ENCODE measurements around the gene ABCF1. TPM values are rescaled to one million over a fixed set of nuclear protein-coding genes. Genes with fewer than 3 reads are reported as not detected.
A peak's percentile ranks its signal among the peaks of the same experiment; 100 is the strongest.

Gene ABCF1
- total and polyA plus RNA-seq, 9 of the 15 experiments (the other 6 are each of a cell fraction or from before 2014, with no cell fraction given) = 41.6 to 193 (median 102) TPM

DNA sequence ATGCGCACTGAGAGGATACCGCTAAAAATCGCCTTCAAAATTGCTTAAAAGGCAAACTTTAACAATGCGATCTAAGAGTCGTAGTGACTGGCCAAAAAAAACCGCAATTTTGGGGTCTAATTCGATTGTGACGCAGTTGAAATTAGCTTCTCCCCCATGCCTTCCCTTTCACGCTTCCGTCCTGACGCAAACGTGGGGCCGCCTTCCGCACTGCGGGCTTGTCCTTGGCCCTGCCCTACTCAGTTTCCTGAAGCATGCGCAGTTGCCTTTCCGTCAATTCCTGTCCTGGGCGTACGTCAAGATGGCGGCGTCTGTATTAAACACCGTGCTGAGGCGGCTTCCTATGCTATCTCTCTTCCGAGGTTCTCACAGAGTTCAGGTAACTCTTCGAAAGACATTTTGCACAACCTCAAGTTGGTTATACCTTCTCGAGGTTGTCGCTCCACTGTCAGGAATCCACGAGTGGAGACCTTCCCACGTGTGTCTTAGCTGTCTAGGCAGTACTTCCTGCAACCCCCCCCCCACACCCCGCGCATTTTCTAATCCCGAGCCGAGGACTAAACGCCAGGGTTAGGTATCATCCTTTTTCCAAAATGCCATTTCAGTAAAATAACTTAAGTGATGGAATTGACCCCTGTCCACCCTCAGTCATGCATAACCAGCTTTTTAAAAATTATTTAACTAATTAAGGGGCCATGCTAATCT, 46.5 kb downstream of the ABCF1 start, which contains the start of gene MRPS18B (continued):
- no peak for TF ChIP-seq ZC3H8 (IDR thresholded peaks at IDR 0.05)
- TF ChIP-seq TAL1 (IDR thresholded peaks at IDR 0.05) = no peak
- TF ChIP-seq HNRNPLL (IDR thresholded peaks at IDR 0.05; ENCODE audit: low read depth, low read length, poor library complexity, severe bottlenecking) = peak; percentile 96
- TF ChIP-seq SMC3 (conservative IDR thresholded peaks at IDR 0.05; ENCODE audit: insufficient read depth, low read depth, low read length) = no peak
- no peak for TF ChIP-seq ZNF282 (CRISPR knock-in tag; IDR thresholded peaks at IDR 0.05)
- TF ChIP-seq, protein P1, sequence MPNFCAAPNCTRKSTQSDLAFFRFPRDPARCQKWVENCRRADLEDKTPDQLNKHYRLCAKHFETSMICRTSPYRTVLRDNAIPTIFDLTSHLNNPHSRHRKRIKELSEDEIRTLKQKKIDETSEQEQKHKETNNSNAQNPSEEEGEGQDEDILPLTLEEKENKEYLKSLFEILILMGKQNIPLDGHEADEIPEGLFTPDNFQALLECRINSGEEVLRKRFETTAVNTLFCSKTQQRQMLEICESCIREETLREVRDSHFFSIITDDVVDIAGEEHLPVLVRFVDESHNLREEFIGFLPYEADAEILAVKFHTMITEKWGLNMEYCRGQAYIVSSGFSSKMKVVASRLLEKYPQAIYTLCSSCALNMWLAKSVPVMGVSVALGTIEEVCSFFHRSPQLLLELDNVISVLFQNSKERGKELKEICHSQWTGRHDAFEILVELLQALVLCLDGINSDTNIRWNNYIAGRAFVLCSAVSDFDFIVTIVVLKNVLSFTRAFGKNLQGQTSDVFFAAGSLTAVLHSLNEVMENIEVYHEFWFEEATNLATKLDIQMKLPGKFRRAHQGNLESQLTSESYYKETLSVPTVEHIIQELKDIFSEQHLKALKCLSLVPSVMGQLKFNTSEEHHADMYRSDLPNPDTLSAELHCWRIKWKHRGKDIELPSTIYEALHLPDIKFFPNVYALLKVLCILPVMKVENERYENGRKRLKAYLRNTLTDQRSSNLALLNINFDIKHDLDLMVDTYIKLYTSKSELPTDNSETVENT (CRISPR knock-in tag; IDR thresholded peaks at IDR 0.05) = peak; percentile 59; the same call in 1 of the 2 replicates
- TF ChIP-seq GTF2F1 (IDR thresholded peaks at IDR 0.05; ENCODE audit: low read depth, low read length) = no peak
- no peak for TF ChIP-seq HMGN3 (IDR thresholded peaks at IDR 0.05; ENCODE audit: borderline replicate concordance, extremely low read depth, insufficient read length, low read depth, low read length)
- peak; percentile 59; the same call in 1 of the 2 replicates for TF ChIP-seq JUN (IDR thresholded peaks at IDR 0.05; ENCODE audit: borderline replicate concordance, low read depth, low read length)
- TF ChIP-seq JUN (CRISPR knock-in tag; IDR thresholded peaks at IDR 0.05; ENCODE audit: borderline replicate concordance) = no peak
- TF ChIP-seq, protein P2, sequence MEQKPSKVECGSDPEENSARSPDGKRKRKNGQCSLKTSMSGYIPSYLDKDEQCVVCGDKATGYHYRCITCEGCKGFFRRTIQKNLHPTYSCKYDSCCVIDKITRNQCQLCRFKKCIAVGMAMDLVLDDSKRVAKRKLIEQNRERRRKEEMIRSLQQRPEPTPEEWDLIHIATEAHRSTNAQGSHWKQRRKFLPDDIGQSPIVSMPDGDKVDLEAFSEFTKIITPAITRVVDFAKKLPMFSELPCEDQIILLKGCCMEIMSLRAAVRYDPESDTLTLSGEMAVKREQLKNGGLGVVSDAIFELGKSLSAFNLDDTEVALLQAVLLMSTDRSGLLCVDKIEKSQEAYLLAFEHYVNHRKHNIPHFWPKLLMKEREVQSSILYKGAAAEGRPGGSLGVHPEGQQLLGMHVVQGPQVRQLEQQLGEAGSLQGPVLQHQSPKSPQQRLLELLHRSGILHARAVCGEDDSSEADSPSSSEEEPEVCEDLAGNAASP (IDR thresholded peaks at IDR 0.05) = no peak
- no peak for TF ChIP-seq ZFP36 (IDR thresholded peaks at IDR 0.05; ENCODE audit: low read depth, low read length, partially characterized antibody)
- TF ChIP-seq ZNF696 (CRISPR knock-in tag; conservative IDR thresholded peaks at IDR 0.05) = no peak; the same call in 1 of the 2 replicates
- no peak; the same call in 1 of the 2 replicates for TF ChIP-seq HDAC6 (IDR thresholded peaks at IDR 0.05; ENCODE audit: low read depth, low read length)
- TF ChIP-seq, protein P3, sequence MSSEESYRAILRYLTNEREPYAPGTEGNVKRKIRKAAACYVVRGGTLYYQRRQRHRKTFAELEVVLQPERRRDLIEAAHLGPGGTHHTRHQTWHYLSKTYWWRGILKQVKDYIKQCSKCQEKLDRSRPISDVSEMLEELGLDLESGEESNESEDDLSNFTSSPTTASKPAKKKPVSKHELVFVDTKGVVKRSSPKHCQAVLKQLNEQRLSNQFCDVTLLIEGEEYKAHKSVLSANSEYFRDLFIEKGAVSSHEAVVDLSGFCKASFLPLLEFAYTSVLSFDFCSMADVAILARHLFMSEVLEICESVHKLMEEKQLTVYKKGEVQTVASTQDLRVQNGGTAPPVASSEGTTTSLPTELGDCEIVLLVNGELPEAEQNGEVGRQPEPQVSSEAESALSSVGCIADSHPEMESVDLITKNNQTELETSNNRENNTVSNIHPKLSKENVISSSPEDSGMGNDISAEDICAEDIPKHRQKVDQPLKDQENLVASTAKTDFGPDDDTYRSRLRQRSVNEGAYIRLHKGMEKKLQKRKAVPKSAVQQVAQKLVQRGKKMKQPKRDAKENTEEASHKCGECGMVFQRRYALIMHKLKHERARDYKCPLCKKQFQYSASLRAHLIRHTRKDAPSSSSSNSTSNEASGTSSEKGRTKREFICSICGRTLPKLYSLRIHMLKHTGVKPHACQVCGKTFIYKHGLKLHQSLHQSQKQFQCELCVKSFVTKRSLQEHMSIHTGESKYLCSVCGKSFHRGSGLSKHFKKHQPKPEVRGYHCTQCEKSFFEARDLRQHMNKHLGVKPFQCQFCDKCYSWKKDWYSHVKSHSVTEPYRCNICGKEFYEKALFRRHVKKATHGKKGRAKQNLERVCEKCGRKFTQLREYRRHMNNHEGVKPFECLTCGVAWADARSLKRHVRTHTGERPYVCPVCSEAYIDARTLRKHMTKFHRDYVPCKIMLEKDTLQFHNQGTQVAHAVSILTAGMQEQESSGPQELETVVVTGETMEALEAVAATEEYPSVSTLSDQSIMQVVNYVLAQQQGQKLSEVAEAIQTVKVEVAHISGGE (CRISPR knock-in tag; IDR thresholded peaks at IDR 0.05) = peak in 1 of 3 experiments; percentile 83; a peak in 3 of 6 replicates

Data from K562 (cell line).